ENCODE measurements around the gene LIMK2.
"Not testable (repeated sequence)": the region's sequence is repeated elsewhere in the genome, so short reads cannot be mapped to it uniquely, and the experiment has no call there.

The LIMK2 gene

DNA sequence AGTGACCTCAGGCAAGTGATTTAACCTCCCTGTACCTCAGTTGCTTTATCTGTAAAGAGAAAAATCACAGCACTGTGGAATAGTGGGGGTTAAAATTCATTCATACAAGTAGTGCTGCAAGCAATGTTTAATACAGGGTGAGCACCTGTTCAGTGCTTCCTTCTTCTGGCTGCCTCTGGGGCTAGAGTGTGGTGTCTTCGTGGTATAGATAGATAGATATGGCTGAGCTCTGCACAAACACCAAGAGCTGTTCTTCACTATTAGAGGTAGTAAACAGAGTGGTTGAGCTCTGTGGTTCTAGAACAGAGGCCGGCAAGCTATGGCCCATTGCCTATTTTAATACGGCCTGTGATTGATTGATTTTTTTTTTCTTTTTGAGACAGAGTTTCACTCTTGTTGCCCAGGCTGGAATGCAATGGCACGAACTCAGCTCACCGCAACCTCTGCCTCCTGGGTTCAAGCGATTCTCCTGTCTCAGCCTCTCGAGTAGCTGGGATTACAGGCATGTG is 32.9 kb downstream of the LIMK2 start:
- no peak for DNase-seq

DNA sequence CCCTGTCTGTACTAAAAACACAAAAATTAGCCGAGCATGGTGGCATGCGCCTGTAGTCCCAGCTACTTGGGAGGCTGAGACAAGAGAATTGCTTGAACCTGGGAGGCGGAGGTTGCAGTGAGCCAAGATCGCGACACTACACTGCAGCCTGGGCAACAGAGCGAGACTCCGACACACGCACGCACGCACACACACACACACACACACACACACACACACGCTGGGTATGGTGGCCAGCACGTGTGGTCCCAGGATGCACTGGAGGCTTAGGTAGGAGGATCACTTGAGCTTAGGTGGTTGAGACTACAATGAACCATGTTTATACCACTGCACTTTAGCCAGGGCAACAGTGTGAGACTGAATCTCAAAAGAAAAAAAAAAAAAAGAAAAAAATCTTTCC is 33.9 kb downstream of the LIMK2 start:
- not testable (repeated sequence) for DNase-seq

DNA sequence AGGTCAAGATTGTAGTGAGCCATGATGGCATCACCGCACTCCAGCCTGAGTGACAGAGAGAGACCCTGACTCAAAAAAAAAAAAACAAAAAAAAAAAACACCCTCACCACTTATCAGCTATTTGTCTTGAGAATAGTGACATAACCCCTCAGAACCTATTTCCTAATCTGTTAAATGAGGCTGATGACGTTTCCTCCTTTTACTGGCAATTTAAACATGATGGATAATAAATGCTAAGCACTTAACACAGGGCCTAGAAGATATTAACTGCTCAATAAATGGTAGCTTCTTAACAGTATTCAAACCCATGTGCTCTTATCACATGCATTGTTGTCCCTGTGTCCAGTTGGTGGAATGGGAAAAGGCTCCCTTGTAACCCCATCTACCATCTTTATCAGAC is 34.6 kb downstream of the LIMK2 start:
- no peak for DNase-seq

DNA sequence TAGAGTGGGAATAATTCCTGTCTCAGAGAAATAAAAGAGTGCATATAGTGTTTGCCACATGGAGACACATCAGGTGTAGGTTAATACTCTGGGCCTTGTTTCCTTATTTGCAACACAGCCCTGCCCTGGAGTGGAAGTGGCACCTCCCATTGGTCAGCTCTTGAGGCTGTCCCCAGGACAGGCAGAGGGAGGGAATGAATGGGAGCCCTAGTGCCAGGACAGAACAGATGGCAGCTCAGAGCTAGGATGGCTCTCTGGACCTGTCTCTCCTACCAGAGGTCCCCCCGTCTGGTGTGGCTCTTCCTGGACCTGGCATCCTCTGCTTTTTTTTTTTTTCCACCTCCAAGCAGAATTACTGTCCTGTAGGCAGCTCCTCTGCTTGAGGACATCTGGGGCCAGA is 35.6 kb downstream of the LIMK2 start:
- no peak for DNase-seq

DNA sequence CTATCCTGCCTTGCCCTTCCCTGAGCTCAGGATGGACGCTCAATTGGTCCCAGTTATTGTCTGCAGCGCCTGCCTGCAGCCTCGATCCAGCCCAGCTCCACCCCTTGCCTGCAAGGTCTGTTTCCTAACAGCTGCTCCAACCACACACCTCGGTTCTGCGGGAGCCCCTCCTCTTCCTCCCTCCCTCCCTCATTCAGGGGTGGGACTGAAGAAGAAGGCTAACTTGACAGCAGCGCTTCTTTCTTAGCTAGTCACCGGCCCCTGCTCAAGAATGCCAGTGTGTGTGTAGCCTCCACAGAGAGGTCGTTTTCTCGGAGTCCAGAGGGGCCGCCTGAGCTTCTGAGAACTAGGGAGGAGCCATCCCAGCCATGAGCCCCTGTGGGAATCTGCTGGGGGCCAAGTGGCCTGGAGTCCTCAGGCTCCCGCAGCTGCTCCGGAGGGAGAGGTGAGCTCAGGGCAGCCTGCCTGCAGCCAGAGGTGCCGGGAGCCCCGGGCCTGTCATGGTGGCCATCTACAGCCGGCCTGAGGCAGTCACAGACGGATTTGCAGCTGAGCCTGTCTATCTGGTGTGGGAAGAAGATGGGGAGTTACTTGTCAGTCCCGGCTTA is 36.1 kb downstream of the LIMK2 start:
- no peak for DNase-seq

DNA sequence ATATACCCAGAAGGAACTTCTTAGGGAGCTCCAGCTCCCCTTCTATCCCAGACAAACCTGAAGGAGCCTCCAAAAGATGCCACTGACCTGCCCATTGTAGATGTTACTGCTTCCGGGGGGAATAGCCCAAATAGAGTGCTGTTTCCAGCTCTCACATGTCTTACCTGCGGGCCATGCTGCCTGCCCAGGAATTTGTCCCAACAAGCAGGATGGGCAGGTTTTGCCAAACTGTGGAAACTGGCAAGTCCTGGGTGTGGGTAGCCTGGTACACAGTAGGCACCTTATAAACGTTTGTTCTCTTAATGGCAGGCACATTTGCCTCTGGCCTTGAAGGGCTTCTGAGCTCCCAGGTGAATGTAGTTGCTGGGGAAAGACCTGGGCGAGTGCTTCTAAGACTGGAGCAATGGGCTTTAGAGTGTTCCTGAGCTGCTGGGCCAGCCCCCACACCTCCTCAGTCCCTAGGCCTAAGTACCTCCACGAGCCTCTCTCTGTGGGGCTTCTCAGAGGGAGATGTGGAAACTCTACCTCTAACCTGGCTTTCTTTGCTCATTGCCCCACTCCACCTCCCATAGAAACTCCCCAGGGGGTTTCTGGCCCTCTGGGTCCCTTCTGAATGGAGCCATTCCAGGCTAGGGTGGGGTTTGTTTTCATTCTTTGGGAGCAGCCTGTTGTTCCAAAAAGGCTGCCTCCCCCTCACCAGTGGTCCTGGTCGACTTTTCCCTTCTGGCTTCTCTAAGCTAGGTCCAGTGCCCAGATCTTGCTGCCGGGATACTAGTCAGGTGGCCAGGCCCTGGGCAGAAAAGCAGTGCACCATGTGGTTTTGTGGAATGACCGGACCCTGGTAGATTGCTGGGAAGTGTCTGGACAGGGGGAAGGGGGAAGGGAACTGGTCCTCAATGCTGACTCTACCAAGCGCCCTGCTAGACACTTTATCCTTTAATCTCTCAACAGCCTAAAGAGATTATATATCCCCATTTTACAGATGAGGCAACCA is 37.2 kb downstream of the LIMK2 start:
- no peak for DNase-seq

DNA sequence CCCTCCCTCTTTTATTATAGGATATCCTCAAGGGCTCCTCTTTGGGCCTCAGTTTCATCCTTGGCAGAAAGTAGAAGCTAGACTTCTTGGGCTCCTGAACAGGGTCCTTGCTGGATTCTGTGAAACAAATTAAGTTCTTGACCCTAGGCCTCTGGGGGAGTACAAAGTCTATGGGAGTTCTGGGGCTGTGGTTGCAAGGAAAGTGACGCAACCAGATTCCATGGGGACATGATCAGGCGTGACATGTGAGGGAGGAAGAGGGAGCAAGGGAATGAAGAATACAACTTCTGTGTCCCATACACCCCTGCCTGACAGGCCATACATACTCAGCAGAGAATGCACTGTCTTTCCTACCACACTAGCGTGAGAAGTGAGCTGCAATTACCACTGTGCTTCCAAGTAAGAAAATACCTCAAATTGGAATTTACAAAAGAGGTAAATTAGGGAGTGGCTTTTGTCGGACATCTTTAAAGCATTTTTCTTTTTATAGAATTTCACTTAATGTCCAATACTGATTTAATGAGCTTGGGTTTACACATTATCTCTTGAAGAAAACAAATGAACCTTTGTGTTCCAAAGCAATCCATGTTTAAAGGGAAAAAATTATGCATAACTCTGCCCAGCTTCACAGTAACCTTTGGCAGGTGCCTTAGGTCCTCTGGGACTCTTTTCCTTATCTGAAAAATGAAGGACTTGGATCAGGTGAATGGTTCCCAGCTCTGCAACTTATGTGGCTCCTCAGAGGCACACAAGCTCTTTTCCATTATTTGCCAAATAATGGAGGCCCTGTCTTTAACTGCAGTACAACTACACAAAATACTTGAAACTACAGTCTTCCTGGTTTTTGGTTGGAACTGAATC is 38.9 kb downstream of the LIMK2 start:
- DNase-seq: no peak

DNA sequence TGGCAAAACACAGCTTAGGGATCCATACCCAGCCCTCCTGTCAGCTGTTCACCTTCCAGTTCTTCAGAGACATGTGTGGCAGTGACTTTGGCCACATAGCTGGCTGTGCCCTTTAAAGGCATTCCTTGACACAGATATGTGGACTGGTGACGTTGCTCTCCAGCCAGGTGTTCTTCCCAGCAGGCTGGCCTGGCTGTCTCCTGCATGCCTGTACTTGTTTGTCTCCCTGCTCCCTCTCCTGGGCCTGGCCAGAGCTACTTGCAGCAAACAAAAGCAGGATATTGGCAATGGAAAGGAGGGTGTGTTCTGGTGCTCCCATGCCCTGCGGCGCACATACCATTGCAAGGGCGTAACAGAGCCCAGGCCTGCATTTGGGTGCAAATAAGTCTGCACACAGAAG is 41.9 kb downstream of the LIMK2 start:
- DNase-seq: no peak

DNA sequence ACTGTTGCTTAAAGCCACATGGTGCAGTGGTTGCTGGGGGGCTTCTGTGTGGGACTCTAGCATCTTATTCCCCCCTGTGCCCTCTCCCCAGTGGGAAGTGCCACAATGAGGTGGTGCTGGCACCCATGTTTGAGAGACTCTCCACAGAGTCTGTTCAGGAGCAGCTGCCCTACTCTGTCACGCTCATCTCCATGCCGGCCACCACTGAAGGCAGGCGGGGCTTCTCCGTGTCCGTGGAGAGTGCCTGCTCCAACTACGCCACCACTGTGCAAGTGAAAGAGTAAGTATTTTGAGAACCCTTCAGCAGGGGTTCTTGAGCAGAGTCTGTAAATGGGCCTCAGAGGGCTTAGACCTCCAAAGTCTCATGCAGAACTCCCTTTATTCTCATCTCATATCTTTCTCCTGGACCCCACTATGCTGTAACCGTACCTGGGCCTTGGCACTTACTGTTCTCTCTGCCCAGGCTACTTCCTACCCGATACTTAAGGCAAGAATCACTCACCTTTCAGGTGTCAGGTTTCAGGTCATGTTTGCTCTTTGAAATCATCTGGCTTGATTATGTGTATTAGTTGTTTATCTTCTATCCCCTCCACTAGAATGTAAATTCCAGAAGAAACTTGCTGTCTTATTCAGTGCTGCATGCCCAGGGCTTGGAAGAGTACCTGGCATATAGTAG is 47.8 kb downstream of the LIMK2 start:
- no peak for DNase-seq

DNA sequence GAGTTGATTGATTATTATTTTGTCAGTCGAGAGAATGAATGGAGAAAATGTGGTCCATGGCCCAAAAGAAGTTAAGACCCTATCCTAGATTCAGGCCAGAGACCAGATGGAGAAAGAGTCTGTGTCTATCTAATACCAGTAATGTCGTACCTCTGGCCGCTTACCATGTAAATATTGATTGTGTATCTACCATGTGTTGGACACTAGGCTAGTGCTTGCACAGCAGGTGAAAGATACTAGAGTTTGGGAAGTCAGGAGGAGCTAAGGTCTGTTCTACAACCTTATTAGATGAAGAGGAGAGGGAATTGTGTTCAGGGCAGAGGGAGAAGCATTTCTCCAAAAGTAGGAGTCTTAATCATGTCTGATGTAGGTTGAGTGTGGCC is 48.4 kb downstream of the LIMK2 start:
- DNase-seq: no peak

DNA sequence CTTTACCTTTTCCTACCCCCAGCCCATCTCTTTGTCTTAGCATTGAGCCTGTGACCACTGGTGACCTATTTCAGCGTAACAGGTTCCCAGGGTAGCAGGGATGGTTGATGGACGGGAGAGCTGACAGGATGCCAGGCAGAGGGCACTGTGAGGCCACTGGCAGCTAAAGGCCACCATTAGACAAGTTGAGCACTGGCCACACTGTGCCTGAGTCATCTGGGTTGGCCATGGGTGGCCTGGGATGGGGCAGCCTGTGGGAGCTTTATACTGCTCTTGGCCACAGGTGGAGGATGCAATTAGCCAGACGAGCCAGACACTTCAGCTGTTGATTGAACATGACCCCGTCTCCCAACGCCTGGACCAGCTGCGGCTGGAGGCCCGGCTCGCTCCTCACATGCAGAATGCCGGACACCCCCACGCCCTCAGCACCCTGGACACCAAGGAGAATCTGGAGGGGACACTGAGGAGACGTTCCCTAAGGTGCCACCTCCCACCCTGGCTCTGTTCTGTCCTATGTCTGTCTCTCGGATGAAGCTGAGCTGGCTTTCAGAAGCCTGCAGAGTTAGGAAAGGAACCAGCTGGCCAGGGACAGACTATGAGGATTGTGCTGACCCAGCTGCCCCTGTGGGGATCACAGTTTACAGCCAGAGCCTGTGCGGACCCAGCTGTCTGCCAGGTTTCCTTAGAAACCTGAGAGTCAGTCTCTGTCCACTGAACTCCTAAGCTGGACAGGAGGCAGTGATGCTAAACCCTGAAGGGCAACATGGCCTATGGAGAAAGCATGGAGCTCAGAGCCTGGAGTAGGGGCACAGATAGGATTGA is 50.4 kb downstream of the LIMK2 start:
- no peak for DNase-seq

DNA sequence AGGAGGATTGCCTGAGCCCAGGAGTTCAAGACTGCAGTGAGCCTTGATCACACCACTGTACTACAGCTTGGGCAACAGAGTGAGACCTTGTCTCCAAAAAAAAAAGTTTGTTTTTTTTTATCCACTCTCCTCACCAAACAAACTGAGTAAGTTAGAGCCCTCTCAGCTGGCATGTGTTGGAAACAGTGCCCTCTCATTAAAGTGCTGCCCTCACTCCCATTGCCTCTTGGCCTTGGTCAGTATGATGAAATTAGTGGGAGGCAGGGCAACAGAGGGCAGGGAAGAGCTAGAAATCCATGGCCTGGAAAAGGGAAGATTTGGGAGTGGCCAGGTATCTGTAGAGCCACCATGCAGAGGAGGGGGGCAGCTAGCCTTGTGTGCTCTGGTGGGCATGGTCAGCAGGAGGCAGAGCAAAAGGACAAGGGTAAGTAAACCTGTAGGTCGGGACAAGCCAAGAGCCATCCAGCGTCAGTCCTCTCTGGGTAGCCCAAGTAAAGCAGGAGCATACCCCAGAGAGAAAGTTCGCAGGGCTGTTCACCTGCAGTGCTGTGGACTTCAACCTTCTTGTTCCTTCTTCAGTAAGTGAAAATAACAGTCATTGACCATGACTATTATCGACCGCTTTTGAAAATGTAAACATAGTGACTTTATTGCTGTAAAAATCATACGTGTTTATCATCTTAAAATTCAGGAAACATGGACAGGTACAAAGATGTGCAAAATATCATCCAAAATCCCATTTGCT is 52.0 kb downstream of the LIMK2 start:
- no peak for DNase-seq

DNA sequence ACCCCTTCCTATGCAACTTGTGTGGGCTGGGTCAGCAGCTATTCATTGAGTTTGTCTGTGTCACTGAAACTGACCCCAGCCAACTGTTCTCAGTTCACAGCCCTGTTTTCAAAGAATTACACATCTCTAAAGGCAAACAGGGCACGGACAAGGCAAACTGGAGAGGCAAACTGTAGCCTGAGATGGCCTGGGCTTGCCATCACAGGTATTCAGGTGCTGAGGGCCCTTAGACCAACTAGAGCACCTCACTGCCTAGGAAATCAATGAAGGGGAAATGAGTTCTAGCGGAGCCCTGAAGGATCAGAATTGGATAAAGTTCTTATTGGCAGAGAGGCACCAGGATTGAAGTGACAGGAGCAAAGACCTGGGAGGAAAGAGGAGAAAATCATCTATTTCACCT is 56.2 kb downstream of the LIMK2 start:
- DNase-seq: no peak

DNA sequence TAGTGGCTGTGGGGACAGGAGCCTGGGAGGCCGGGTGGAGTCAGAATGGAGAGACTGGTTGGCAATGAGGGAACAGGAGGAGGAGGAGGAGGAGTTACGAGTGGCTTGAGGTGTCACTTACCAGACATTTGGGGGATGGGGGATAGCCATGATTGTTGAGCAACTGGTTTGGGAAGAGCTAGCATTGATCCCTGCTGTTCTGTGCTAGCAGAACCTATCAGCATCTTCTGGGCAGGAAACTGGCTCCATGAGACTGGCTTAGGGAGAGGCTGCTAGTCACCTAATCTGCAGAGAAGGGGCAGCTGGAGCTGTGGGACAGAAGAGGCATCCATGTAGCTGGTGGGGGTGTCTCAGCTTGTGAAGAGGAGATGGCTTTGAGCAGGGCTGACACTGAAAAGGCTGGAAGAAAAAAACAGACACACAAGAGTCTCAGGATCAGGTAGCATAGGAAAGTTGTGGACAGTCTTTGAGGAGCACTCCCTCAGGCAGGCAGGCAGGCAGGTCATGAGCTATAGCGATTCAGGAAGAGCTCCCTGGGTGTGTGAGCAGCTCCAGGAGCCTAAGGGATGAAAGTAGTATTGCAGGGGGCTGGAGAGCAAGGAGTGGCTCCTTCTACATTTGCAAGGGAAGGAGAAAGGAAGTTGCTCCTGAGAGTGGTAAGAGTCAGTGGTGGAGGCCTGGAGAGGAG is 57.9 kb downstream of the LIMK2 start:
- DNase-seq: no peak

DNA sequence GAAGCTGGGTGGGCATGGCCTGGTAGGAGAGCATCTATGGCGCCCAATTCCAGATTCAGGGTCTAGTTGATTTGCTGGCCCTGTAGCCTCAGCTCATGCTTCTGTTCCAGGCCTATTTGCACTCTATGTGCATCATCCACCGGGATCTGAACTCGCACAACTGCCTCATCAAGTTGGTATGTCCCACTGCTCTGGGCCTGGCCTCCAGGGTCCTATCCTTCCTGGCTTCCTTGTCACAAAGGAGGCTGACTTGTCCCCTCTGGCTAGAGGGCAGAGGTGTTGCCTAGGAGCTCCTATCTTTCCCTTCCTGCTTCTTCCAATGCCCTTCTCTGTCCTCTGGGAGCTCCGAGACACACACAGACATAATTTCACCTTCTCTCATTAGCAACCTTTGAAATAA is 58.9 kb downstream of the LIMK2 start:
- no peak for DNase-seq

DNA sequence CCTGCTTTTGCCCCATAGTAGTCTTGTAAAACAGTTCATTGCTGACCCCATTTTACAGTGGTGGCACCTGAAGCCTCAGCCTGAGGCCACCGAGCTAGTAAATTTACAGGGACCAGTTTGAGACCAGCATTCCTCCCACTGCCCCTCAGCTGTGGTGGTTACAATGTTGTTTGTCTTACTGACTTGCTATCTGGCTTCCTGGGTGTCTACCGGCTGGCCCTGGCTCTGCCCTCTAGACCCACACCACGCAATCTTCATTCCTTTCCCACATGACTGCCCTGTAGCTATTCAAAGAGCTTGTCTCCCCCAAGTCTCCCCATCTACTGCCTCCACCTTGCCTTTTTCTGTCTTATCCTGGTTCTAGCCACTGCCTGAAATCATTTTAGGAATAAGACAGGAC is 59.4 kb downstream of the LIMK2 start:
- DNase-seq: no peak

DNA sequence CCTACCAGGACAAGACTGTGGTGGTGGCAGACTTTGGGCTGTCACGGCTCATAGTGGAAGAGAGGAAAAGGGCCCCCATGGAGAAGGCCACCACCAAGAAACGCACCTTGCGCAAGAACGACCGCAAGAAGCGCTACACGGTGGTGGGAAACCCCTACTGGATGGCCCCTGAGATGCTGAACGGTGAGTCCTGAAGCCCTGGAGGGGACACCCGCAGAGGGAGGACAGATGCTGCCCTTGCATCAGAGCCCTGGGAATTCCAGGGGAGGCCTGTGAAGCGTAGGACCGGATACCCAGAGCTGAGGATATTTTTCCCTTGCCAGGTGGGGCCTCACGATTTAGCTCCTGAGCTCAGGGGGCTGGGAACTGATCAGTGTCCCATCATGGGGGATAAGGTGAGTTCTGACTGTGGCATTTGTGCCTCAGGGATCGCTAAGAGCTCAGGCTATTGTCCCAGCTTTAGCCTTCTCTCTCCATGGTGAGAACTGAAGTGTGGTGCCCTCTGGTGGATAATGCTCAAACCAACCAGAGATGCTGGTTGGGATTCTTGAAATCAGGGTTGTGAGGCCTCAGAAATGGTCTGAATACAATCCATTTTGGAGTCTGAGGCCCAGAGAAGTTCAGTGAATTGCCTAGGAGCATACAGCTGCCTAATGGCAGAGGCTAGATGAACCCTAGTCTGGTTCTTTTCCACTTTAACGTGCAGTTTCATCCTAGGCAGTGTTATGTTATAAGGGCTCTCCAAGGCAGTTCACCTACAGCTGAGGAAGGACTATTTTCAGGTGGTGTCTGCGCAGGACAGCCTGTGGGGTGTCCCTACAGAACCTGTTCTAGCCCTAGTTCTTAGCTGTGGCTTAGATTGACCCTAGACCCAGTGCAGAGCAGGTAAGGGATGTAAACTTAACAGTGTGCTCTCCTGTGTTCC is 60.7 kb downstream of the LIMK2 start:
- DNase-seq: no peak

DNA sequence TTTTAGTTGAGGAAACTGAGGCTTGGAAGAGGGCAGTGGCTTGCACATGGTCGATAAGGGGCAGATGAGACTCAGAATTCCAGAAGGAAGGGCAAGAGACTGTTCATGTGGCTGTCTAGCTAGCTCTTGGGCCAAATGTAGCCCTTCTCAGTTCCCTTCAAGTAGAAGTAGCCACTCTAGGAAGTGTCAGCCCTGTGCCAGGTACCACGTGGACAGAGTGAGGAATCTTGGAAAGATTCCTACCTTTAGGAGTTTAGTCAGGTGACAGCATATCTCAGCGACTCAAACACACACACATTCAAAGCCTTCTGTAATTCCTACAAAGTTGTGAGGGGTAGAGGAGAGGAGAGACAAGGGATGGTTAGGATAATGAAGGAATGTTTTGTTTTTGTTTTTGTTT is 61.9 kb downstream of the LIMK2 start:
- DNase-seq: no peak

DNA sequence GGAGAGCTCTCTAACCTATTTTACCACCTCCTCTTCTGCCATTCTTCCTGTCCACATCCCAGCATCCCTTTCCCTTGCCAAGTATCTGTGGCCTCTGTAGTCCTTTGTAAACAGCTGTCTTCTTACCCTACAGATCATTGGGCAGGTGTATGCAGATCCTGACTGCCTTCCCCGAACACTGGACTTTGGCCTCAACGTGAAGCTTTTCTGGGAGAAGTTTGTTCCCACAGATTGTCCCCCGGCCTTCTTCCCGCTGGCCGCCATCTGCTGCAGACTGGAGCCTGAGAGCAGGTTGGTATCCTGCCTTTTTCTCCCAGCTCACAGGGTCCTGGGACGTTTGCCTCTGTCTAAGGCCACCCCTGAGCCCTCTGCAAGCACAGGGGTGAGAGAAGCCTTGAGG is 62.9 kb downstream of the LIMK2 start:
- no peak for DNase-seq

All from NCI-H187 treated with DMSO at 0.1 percent for 48 hours (cell line).